HG02970 (cell line): Measurements from ENCODE around the gene SPRYD4.
"Not testable (repeated sequence)": the region's sequence is repeated elsewhere in the genome, so short reads cannot be mapped to it uniquely, and the experiment has no call there.

Experiments used
- ATAC-seq: cut with Tn5 transposase; IDR thresholded peaks from one replicate; pipeline ENCODE4 v1.9.1; 2021; ENCODE audit warnings: mild to moderate bottlenecking, moderate library complexity, moderate number of reproducible peaks; ENCODE audit not compliant: unreplicated experiment, low FRiP score

SPRYD4 gene

DNA sequence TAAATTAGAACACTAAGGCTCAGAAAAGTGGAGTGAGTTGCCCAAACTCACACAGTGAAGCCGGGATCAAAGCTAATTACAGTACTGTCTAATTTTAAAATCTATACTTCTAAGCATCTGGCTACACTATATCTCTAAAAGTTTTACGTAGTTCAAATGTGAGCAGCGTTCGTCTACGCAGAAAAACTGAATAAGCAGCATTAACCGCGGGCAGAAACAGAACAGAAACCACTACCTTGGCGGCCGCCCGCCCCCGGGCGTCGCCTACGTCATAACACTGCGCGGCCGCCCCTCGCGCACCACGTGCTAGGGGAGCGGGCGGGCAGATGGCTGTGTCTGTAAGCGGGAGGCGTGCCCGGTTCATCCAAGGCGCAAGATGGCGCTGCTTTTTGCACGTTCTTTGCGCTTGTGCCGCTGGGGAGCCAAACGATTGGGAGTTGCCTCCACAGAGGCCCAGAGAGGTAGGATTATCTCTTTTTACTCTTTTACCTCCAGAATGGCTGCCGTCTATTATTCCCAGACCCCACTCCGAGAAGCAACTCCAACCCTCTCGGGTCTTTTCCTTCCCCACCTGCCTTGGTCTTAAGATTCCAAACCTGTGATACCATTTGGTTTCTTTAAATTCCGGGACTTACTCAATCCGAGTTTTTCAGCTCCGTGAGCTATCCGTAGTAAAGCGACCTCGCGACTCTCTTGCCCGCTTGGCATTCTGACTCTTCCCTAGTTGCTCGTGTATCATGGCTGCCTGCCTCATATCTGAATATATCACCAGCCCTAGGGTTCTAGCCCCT is at the start of gene SPRYD4:
Gene SPRYD4, plus strand, starts transcription at position 363 of the 791 bp plus-strand sequence. Its CDS starts 14 bp downstream, at position 377.
- ATAC-seq = peak; percentile 80

DNA sequence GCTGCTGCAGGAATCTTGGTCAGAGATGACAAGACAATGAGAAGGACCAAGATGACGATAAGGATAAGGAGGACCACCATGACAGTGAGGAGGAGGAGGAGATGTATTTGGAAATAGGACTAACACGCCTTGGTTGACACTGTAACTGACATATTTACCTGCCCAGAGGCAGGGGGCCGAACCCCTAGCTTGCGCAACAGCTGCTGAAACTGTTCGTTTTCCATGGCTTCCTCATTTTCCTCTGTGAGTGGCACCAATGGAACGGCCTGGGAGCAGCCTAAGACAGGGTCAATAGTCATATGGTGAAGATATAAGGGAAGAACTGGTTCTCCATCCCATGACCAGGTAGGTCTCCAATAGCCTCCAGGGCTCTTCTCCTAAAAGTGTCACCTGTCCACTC is 48.0 kb upstream of the SPRYD4 start:
- ATAC-seq = no peak

DNA sequence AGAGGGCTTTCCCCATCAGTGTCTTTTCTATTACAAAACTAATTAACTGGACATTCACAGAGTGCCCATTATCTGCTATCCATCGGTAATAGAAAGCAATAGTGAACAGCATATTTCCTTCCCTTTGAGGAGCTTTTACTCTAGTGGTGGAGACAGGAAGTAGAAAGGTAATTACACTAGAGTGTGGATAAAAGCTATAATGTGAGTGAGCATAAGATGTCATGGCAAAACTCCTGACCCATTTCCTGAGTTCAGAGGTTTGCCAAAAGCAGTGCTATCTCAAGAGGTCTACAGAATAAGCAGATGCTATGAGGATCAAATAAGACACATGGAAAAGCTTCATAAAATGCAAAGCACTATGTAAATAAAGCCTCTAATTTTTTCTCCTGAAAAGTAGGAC is 43.2 kb upstream of the SPRYD4 start:
- no peak for ATAC-seq

DNA sequence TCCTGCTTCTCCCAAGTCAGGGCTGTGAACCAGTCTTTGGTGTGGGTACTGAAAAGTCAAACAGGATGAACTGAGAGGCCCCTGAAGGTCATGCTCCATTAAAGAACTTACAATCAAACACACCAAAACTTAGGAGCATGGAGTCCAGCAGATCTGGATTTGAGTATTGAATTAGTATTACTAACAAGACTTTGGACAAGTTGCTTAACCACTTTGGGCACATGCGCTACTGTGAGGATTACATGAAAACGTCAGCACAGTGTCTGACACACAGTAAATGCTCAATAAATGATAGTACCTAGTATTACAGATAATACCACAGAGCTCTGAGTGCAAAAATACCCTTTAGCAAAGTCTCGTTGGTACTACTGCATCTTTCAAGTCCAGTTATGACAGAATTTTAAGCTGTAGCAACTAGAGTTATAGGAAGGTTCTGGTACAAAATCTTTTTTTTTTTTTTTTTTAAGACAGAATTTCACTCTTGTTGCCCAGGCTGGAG is 42.4 kb upstream of the SPRYD4 start:
- no peak for ATAC-seq

DNA sequence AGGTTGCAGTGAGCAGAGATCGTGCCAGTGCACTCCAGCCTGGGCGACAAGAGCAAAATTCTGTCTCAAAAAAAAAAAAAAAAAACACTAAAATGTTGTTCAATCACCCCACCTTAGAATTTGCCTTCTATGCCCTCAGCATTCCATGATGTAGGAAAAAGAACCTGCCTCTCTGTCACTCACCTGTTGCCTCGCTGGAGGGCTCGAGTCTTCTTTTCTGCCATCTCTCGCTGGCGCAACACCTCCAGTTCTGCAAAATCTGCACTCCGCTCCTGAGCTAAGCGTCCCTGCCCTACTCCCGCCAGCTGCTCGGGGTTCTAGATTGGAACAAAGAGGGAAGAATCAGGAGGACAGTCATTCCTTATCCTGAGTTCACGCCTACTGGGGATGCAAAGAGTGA is 37.1 kb upstream of the SPRYD4 start:
- no peak for ATAC-seq

DNA sequence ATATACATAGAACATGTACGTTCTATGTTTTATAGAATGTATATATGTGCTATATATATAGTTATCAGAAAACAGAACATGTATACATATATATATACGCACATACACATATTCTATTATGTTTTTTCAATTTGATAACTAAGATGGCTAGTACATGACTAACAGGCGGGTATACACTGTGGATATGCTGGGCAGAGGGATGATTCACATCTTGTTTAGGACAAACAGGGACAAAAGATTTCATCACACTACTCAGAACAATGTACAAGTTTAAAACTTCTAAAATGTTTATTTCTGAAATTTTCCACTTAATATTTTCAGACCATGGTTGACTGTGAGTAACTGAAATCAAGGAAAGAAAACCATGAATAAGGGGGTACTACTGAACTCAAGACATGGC is 36.5 kb upstream of the SPRYD4 start:
- ATAC-seq = no peak

DNA sequence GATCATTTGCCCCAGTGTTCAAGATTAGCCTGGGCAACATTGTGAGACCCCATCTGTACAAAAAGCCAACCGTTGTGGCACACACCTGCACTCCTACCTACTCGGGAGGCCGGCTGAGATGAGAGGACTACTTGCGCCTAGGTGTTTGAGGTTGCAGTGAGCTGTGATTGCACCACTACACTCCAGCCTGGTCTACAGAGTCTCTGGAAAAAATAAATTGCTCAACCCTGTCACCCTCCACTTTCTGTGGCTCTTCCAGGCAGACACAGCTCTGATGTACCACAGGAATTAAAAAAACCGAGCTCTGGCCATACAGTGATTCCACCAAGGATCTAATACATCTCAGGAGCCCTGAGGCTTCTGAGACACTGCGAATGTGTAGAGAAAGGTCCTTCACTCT is 33.5 kb upstream of the SPRYD4 start:
- no peak for ATAC-seq

DNA sequence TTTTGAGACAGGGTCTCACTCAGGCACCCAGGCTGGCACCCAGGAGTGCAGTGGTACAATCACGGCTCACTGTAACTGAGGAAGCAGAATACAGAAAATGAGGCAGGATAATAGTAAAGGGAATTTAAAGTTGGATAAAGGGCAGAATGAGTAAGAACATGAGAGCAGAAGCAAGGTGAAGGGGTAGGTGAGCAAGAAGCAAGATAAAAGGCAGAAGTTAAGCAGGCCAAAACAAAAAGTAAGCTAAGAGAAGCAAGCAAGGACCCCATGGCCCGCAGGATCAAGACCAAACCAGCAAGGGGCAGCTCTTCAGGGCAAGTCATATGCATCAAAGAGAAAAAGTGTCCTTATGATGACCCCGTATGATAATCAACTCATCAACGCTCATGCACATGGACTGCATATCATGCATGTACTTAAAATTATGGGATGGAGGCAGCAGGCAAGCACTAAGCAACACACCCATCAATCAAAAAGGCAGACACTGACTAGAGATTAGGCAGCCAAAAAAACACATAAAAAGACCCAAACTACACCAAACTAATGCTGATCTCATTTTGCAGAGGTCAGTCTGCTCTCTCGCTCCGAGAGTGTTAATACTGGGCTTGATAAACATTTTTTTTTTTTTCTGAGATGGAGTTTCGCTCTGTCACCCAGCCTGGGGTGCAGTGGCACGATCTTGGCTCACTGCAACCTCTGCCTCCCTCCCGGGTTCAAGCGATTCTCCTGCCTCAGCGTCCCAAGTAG is 30.8 kb upstream of the SPRYD4 start:
- ATAC-seq = no peak

DNA sequence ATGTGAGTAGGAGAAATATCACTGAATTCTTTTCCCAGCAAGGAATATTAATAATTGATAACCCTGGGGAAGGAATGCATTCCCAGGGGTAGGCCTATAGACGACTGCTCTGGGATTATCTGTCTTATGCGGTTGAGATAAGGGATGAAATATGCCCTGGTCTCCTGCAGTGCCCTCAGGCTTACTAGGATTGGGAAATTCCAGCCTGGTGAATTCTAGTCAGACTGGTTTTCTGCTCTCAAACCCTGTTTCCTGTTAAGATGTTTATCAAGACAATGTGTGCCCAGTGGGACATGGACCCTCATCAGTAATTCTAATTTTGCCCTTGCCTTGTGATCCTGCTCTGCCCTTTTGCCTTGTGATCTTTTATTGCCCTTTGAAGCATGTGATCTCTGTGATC is 25.2 kb upstream of the SPRYD4 start:
- ATAC-seq = not testable (repeated sequence)

DNA sequence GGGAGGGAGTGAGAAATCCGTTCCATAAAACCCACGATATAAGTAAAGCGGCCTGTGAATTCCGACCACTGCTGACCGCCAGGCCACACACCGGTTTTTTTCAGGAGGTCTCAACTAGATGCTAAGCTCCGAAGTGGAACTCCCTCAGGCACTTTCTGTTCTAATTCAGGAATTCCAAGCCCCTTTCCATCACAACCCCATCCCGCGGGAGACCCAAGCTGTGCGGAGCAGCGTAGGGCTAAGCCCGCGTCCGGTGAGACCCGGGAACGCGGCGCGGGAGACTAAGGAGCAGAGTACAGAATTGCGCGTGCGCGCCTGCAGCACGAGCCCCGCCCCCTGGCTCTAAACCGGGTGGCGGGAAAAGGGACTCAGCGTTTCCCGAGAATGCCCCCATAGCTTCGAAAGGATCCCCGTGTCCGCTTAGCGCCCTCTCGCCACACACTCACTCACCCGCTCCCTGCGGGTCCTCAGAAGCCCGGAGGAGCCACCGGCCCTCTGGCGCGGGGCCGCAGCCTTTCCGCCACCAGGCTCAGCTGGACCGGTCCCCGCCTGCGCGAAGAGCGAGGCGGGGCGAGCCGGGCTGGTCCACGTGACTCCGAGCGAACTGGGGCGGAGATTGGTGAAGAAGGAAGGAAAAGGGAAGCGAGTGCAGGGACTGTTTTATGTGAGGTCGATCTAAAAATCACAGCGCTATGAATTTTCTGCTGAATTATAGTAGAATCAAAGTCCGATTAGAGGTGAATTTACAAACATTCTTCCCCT is 19.3 kb upstream of the SPRYD4 start, which contains the start of gene TIMELESS:
Gene TIMELESS, minus strand, starts transcription at position 567 of the 762 bp plus-strand sequence. CDS start 15,256 bp downstream, outside the sequence.
- ATAC-seq = peak; percentile 86

DNA sequence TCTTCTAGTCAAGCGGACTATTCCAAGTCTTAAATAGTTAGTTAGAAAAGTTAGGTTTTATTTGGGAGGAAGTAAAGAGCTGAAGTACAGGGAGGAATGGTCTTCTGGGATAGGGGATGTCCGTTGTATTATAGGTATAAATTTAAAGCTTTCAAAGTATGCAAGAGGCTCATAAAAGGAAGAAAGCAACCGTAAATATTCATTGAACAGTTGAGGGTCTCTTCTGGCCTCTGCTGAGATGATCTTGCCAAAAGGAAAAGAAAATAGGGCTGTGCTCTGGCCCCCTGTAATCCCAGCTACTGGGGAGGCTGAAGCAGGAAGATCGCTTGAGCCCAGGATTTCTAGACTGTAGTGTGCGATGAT is 18.8 kb upstream of the SPRYD4 start:
- no peak for ATAC-seq

DNA sequence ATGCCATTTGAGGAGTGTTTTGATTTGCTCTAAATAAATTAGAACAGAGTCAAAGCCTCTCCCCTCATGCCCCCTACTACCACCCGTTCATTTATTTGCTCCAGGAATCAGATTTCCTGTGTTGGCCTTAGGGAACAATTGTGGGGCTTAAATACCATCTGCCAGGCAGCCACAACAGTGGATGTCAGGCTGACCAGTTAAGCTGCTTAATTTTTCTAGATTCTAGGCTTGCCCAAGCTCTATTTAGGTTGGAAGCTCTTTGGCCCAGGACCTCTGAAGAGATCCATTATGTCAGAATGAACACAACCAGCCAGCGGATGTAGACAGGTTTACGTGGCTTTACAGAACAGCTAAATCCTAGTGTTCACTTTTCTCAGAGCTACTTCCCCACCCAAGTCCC is 18.1 kb upstream of the SPRYD4 start:
- ATAC-seq = no peak

DNA sequence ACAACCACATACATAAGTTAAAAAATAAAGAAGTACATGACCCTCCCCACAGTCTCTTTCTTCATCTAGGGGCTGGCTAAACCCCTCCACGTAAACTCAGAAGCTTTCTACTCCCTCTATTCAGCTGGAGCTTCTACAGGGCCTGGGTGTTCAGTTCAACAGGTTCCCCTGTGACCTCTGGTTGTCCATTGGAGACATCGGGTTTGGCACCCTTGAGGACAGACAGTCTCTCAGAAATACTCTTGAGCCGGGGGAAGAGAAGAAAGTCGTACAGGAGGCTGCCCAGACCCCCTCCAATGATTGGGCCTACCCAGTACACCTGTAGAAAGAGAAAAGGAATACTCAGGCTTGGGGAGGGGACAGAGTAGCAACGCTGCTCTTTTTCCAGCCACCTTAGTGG is 17.2 kb upstream of the SPRYD4 start:
- ATAC-seq = no peak

DNA sequence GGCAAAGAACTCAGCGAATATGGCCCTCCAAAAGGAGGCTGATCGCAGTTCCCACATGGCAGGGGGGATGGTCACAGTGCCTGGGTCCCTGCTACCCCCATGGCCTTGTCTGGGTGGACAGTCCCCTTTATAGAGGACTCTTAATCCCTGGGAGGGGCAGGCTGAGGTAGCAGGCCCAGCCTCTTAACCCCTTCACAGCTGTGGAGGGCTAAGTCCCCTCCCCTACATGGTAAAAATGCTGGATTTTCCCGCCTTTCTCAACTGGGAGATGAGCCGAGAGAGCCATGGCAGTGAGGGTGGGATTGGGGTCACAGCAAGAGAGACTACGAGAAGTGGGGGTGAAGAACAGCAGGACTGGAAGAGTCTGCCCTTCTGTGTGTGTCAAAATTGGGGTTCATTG is 13.8 kb upstream of the SPRYD4 start, which contains the start of gene MIP:
Gene MIP, minus strand, starts transcription at position 101 of the 400 bp plus-strand sequence. Its CDS starts 44 bp downstream, at position 57.
- ATAC-seq = no peak

DNA sequence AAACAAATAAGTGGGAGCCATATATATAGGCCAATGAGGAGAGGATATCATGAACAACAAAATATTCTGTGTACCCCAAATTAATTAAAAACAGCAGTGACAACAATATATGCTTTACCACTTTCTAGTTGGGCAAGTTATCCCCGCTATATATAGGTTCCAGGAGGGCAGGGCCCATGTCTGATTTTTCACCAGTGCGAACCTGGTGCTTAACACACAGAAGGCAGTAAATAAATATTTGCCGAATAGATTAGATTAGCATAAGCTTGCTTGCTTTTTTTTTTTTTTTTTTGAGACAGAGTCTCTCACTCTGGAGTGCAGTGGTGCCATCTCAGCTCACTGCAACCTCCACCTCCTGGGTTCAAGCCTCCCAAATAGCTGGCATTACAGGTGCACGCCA is 10.6 kb upstream of the SPRYD4 start:
- ATAC-seq = no peak

DNA sequence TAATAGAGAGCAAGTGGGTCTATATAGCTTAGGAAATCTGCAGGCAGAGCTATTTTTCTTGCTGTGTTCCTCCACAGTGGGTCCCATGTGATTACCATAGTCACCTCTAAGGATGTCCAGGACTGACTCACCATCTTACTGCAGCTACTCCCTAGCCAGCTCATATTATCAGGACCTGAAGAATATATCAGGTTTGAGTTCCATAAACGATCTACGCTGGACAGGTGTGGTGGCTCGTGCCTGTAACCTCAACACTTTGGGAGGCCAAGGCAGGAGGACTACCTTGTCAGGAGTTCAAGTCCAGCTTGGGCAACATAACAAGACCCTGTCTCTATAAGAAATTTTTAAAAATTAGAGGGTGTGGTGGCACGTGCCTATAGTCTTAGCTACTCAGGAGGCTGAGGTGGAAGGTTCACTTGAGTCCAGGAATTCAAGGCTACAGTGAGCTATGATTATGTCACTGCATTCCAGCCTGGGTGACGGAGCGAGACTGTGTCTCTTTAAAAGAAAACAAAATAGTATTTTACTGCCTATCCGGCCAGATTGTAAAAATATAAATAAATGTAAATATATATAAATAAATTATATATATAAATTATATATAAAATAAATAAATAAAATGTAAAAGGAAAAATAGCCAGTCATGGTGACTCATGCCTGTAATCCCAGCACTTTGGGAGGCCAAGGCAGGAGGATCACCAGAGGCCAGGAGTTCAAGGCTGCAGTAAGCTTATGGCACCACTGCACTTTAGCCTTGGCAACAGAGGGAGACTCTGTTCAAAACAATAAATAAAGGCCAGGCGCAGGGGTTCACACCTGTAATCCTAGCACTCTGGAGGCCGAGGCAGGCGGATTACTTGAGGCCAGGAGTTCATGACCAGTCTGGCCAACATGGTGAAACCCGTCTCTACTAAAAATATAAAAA is 6.9 kb upstream of the SPRYD4 start:
- no peak for ATAC-seq

DNA sequence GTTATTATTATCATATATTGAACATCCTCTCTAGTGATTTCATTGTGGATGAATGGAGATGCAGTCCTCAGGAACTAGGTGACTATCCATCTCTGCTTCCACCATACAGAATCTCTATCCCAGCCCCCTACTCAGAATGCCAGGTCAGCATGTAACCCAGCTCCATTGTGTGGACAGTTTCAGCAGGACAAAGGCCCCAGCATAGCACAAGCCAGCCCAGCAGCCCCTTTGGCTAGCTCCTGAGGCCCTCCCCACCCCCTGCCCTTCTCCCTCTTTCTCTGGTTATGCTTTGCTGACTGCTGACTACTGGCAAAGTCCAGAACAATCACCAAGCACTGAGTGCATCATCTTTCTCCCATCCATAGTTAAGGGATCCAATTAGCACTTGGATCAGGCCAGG is 5.8 kb upstream of the SPRYD4 start:
- ATAC-seq = no peak

DNA sequence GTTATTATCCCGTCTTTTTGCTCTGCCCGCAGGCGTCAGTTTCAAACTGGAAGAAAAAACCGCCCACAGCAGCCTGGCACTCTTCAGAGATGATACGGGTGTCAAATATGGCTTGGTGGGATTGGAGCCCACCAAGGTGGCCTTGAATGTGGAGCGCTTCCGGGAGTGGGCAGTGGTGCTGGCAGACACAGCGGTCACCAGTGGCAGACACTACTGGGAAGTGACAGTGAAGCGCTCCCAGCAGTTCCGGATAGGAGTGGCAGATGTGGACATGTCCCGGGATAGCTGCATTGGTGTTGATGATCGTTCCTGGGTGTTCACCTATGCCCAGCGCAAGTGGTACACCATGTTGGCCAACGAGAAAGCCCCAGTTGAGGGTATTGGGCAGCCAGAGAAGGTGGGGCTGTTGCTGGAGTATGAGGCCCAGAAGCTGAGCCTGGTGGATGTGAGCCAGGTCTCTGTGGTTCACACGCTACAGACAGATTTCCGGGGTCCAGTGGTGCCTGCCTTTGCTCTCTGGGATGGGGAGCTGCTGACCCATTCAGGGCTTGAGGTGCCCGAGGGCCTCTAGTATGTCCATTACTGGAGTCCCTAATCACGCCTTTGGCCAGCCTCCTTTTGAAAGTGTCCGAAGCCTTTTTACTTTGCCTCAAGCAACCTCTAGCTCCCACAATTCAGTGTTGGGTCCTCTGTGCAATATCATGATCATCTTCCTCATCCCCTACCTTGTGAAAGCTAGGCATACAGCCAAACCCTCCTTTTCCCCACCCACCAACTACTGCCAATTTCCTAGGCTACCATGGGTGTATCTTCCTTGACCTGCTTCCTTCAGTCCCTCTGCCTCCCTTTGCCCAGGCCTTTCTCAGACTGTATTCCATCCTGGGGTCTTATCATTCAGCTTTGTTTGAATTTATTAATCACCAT is 891 bp downstream of the SPRYD4 start:
- no peak for ATAC-seq

DNA sequence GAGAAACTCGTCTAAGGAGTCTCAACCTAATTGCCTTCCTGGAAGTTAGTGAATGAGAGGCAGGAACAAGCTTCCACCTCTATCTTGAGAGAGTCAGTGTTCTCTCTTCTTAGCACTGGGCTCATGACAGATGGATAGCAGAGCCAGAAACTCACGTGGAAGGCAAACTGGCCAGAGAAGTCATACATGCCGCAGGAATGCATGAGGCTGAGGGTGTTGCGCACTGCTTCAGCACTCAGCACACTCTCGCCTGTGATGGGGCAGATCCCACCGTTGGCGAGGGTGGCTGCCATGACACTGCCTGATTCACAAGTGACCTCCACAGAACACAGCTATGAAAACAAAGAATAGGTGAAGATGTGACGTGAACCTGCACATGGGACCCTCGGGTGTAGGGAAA is 6.0 kb downstream of the SPRYD4 start:
- no peak for ATAC-seq
